GM20000 (cell line): Measurements from ENCODE around the gene SMIM30.
"Not testable (repeated sequence)": the region's sequence is repeated elsewhere in the genome, so short reads cannot be mapped to it uniquely, and the experiment has no call there.

Experiments used
- DNase-seq: peaks from one replicate; pipeline ENCODE4 v3.0.0; 2012; ENCODE audit warnings: low spot score
- TF ChIP-seq, protein P1 (sequence below): IDR thresholded peaks from 2 replicates; pipeline ENCODE4 v1.5.1; 2012; ENCODE audit warnings: mild to moderate bottlenecking, control low read depth; ENCODE audit errors: extremely low read depth, missing control alignments

Gene SMIM30, protein sequence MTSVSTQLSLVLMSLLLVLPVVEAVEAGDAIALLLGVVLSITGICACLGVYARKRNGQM

DNA sequence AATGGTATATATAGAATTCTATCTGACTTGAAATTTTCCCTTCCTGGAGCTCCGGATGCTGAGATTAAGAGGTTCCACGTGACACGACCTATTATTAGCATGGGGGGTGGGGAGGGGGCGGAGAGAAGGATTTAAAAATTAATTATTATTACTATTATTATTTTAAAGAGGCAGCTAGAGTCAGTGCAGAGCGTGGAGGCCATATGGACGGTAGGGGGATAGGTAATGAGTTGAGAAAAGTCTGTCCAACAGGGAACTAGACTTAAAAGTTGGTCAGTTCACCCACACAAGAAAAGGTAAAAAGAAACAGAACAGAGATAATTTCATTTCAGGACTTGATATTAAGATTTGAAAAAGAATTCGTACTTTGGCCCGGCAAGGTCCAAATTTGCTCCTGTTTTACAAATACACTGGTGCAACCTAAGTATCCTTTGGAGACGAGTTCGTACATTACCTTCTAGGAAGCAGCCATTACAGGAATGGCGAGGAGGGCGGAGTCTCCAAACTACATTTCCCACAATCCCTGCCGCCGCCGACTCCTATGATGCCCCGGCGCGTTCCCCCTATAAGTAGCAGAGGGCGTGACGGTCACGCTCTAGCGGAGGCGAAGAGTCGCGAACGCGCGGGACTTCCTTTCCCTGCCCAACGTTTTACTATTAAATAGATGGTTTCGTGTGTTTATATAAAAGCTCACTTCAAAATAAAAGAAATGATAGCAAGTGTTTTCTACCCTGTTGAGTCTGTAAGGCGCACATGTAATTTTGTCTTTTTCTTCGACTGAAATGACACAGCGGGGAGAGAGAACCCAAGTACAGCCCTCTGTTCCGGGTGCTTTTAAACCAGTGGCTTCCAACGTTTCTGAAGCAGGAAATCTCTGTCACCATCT is at the start of gene SMIM30:
Gene SMIM30 (minus strand): TSS at position 481 of the 886 bp plus-strand sequence. CDS start 976 bp downstream, outside the sequence.
- TF ChIP-seq, protein P1, sequence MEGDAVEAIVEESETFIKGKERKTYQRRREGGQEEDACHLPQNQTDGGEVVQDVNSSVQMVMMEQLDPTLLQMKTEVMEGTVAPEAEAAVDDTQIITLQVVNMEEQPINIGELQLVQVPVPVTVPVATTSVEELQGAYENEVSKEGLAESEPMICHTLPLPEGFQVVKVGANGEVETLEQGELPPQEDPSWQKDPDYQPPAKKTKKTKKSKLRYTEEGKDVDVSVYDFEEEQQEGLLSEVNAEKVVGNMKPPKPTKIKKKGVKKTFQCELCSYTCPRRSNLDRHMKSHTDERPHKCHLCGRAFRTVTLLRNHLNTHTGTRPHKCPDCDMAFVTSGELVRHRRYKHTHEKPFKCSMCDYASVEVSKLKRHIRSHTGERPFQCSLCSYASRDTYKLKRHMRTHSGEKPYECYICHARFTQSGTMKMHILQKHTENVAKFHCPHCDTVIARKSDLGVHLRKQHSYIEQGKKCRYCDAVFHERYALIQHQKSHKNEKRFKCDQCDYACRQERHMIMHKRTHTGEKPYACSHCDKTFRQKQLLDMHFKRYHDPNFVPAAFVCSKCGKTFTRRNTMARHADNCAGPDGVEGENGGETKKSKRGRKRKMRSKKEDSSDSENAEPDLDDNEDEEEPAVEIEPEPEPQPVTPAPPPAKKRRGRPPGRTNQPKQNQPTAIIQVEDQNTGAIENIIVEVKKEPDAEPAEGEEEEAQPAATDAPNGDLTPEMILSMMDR, result no peak
- peak; percentile 83 for DNase-seq

- DNase-seq, result not testable (repeated sequence)
Observed at GRCh38 chr7:113166176-113166575, 47.8 kb upstream of the SMIM30 start.

- no peak for DNase-seq
- TF ChIP-seq, protein P1, result no peak
Observed at GRCh38 chr7:113161050-113161449, 42.7 kb upstream of the SMIM30 start.

- TF ChIP-seq, protein P1, result peak; percentile 41
- DNase-seq, result peak; percentile 38
Observed at GRCh38 chr7:113159746-113160339, 41.5 kb upstream of the SMIM30 start.

GRCh38 chr7:113158756-113159155 is 40.4 kb upstream of the SMIM30 start:
- no peak for DNase-seq
- TF ChIP-seq, protein P1, result no peak

DNA sequence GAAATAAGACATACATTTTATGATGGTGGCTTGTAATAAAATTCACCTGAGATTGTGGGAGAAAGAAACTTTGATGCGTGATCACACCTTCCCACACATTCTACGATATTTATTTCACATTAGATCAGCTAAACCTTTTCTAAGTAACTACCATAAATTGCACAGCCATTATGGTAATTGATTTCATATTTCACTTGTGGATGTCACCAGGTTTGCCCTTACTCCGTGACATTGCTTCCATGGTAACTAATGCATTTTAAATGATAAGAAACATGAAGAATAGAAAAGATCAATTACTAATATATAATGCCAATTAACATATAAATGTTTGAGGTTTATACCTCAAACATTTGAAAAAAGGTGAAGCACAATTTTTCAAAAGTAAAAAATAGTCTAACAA is 35.8 kb upstream of the SMIM30 start:
- TF ChIP-seq, protein P1, result no peak
- no peak for DNase-seq

- TF ChIP-seq, protein P1, result no peak
- no peak for DNase-seq
Observed at GRCh38 chr7:113144817-113145216, 26.5 kb upstream of the SMIM30 start.
